B cell (primary cell): ENCODE results near the gene PLAAT3. TPM values are rescaled to one million over a fixed set of nuclear protein-coding genes. Genes with fewer than 3 reads are reported as not detected.
"Not testable (repeated sequence)": the region's sequence is repeated elsewhere in the genome, so short reads cannot be mapped to it uniquely, and the experiment has no call there.

Source experiments
- ATAC-seq: fragments of 200-7000 bp; cut with Tn5 transposase; one replicate; pipeline ENCODE4 v1.10.0; 2021; ENCODE audit warnings: low read depth, mild to moderate bottlenecking, moderate number of reproducible peaks, moderate library complexity
- CTCF ChIA-PET: fragments of 350-600 bp; sonication (Branson Sonifier 250); formaldehyde crosslinking; loops from one replicate; lab custom pipeline; 2021; ENCODE audit warnings: antibody characterized with exemption, inconsistent platforms; lab: Charles Lee
- POLR2A ChIA-PET: fragments of 350-600 bp; sonication (Branson Sonifier 250); formaldehyde crosslinking; loops from one replicate; lab custom pipeline; 2021; ENCODE audit warnings: antibody characterized with exemption; lab: Charles Lee
- DNase-seq: peaks from one replicate; pipeline ENCODE4 v3.0.0; 2013
- H2AFZ ChIP-seq: 2 replicates; pipeline ENCODE4 v1.6.1; 2012; ENCODE audit warnings: mild to moderate bottlenecking, low read depth, low read length; ENCODE audit not compliant: insufficient read depth, poor library complexity, severe bottlenecking
- H3K27ac ChIP-seq, 2 donors: 1 replicate in 1 of 2; 2 replicates in 1 of 2; pipeline ENCODE4 v1.5.1; 2012 to 2013; ENCODE audit warnings: low read length in 2 of 2, mild to moderate bottlenecking in 2 of 2, moderate library complexity in 1 of 2
- H3K27me3 ChIP-seq, 4 experiments: fragments of 200-600 bp in 1 of 4; sonication (generic) in 1 of 4; replicated peaks in 1 of 4; 1 replicate in 2 of 4; 2 replicates in 2 of 4; pipeline versions ENCODE4 v1.6.1 to v1.7.0; 2013 to 2016; ENCODE audit warnings: low read length in 3 of 4, mild to moderate bottlenecking in 2 of 4, mixed read lengths in 1 of 4, moderate library complexity in 1 of 4; ENCODE audit not compliant: insufficient read depth in 4 of 4, control insufficient read depth in 3 of 4; ENCODE audit errors: control extremely low read depth in 1 of 4
- H3K36me3 ChIP-seq, 2 experiments: replicated peaks in 1 of 2; 1 replicate in 1 of 2; 2 replicates in 1 of 2; pipeline versions ENCODE4 v1.6.1 to v1.7.1; 2013; ENCODE audit warnings: low read length in 1 of 2; ENCODE audit not compliant: insufficient read depth in 2 of 2, control insufficient read depth in 1 of 2; ENCODE audit errors: control extremely low read depth in 1 of 2, extremely low read depth in 1 of 2
- H3K4me1 ChIP-seq, 2 donors: fragments of 200-600 bp in 1 of 2; sonication (generic) in 1 of 2; 1 replicate in 1 of 2; 2 replicates in 1 of 2; pipeline versions ENCODE4 v1.5.1 to v1.6.1; 2013 to 2017; ENCODE audit warnings: low read length in 2 of 2; ENCODE audit not compliant: control insufficient read depth in 2 of 2, insufficient read depth in 2 of 2
- H3K4me2 ChIP-seq: replicated peaks from 2 replicates; pipeline ENCODE3; 2012; ENCODE audit warnings: mild to moderate bottlenecking, low read depth, low read length; ENCODE audit not compliant: poor library complexity, severe bottlenecking
- H3K4me3 ChIP-seq, 5 experiments: fragments of 200-600 bp in 1 of 5; sonication (generic) in 1 of 5; 1 replicate in 3 of 5; 2 replicates in 2 of 5; pipeline versions ENCODE4 v1.5.1 to v1.7.0; 2011 to 2016; ENCODE audit warnings: low read length in 4 of 5, mild to moderate bottlenecking in 4 of 5, low read depth in 2 of 5, control low read depth in 1 of 5, moderate library complexity in 1 of 5; ENCODE audit not compliant: insufficient read depth in 1 of 5; ENCODE audit errors: control extremely low read depth in 1 of 5, extremely low read depth in 1 of 5
- H3K79me2 ChIP-seq: fragments of 200-600 bp; sonication (generic); one replicate; pipeline ENCODE4 v1.6.0; 2016; ENCODE audit warnings: low read length; ENCODE audit not compliant: control insufficient read depth, insufficient read depth
- H3K9ac ChIP-seq: fragments of 200-600 bp; sonication (generic); 2 replicates; pipeline ENCODE4 v1.6.1; 2017; ENCODE audit warnings: mild to moderate bottlenecking, low read length, moderate library complexity
- H3K9me3 ChIP-seq, 3 donors: one replicate each; pipeline versions ENCODE4 v1.6.1 to v1.7.1; 2013; ENCODE audit warnings: low read length in 2 of 3; ENCODE audit not compliant: control insufficient read depth in 2 of 3, insufficient read depth in 1 of 3; ENCODE audit errors: control extremely low read depth in 1 of 3
- H4K20me1 ChIP-seq: 2 replicates; pipeline ENCODE4 v1.6.0; 2012; ENCODE audit warnings: mild to moderate bottlenecking, low read length; ENCODE audit not compliant: insufficient read depth, control insufficient read depth, poor library complexity, severe bottlenecking
- H3K27ac Mint-ChIP-seq: one replicate; pipeline ENCODE4 v1.8.0; 2021; ENCODE audit warnings: mixed read lengths
- H3K27me3 Mint-ChIP-seq: one replicate; pipeline ENCODE4 v1.8.0; 2021; ENCODE audit warnings: mixed read lengths
- H3K4me1 Mint-ChIP-seq: one replicate; pipeline ENCODE4 v1.8.0; 2021; ENCODE audit warnings: mixed read lengths
- H3K4me3 Mint-ChIP-seq: one replicate; pipeline ENCODE4 v1.8.0; 2021; ENCODE audit warnings: mixed read lengths
- H3K9me3 Mint-ChIP-seq: one replicate; pipeline ENCODE4 v1.8.0; 2022; ENCODE audit warnings: mixed read lengths; ENCODE audit not compliant: insufficient read depth
- CTCF ChIP-seq: fragments of 200-600 bp; IDR thresholded peaks from one replicate; pipeline ENCODE4 v1.8.0; 2022; ENCODE audit warnings: antibody characterized with exemption, mild to moderate bottlenecking
- EZH2 ChIP-seq: IDR thresholded peaks from 2 replicates; pipeline ENCODE4 v1.6.1; 2012; ENCODE audit warnings: borderline replicate concordance, low read depth, mild to moderate bottlenecking, moderate library complexity, low read length; ENCODE audit not compliant: insufficient read depth, poor library complexity, severe bottlenecking
- WGBS: methylation state at CpG from one replicate; pipeline ENCODE4 v1.1.5; 2013; ENCODE audit warnings: missing lambda C conversion rate; ENCODE audit not compliant: insufficient coverage; 5-methylcytosine and 5-hydroxymethylcytosine counted together
- intact Hi-C: fragments of 100-400 bp; cut with micrococcal nuclease; formaldehyde crosslinking; loops from one replicate; pipeline ENCODE4 v1.10.0; 2022
- polyA plus RNA-seq: library from polyadenylated mRNA; depleted of rRNA; stranded (reverse); fragments of >200 nt; gene quantifications from 2 replicates; pipeline ENCODE4 v1.2.3, GENCODE V29; 2012
- total RNA-seq, 2 donors: library from RNA; stranded (reverse); fragments of 120-200 nt in 1 of 2; gene quantifications; 1 replicate in 1 of 2; 2 replicates in 1 of 2; pipeline versions ENCODE4 v1.2.3 to v1.2.4, GENCODE V29; 2013 to 2022

The PLAAT3 gene
- total and polyA plus RNA-seq, 2 donors (not counting 1 experiment from before 2014, with no cell fraction given): 2.3 to 3.1 TPM

GRCh38 chr11:63586451-63587166 is 27.6 kb downstream of the PLAAT3 start:
- Histone ChIP-seq H3K4me3 (no peak overlapping the region), H3K27me3 (peaks cover 0 to 4% (median 0%) of the 10 kb centered on the region in 4 experiments), H3K4me2 (no peak overlapping the region), H3K9me3 (peaks cover 0 to 4% (median 3%) of the 10 kb centered on the region in 3 donors), H3K9ac (no peak overlapping the region), H2AFZ (no peak overlapping the region), H4K20me1 (no peaks in the 10 kb centered on the region), H3K79me2 (no peaks in the 10 kb centered on the region), H3K27ac (no peak overlapping the region), H3K36me3 (no peaks in the 10 kb centered on the region), H3K4me1 (no peaks in the 10 kb centered on the region)
- Mint-ChIP-seq H3K9me3 (peaks cover 5% of the 10 kb centered on the region), H3K4me3 (no peak overlapping the region), H3K27me3 (peaks cover 15% of the 10 kb centered on the region), H3K4me1 (peaks cover 2% of the 10 kb centered on the region), H3K27ac (no peak overlapping the region)
- intact Hi-C loops: no loop called here
- 100% methylated on average over 2 of the region's 6 CpGs for WGBS
- TF ChIP-seq EZH2: no peak
- TF ChIP-seq CTCF: no peak
- ATAC-seq: no peak
- ChIA-PET CTCF (no interaction called here), POLR2A (no interaction called here)
- no peak for DNase-seq

GRCh38 chr11:63583357-63583677 is 30.9 kb downstream of the PLAAT3 start:
- Histone ChIP-seq H3K9me3 (peaks cover 0 to 17% (median 10%) of the 10 kb centered on the region in 3 donors), H3K9ac (no peak overlapping the region), H3K4me1 (no peaks in the 10 kb centered on the region), H3K79me2 (no peaks in the 10 kb centered on the region), H2AFZ (no peak overlapping the region), H3K27me3 (peaks cover 0 to 4% (median 0%) of the 10 kb centered on the region in 4 experiments), H3K36me3 (no peaks in the 10 kb centered on the region), H4K20me1 (no peaks in the 10 kb centered on the region), H3K27ac (no peak overlapping the region), H3K4me2 (no peak overlapping the region), H3K4me3 (no peak overlapping the region)
- Mint-ChIP-seq H3K4me3 (no peak overlapping the region), H3K27me3 (peaks cover 12% of the 10 kb centered on the region), H3K27ac (no peak overlapping the region), H3K9me3 (peaks cover 7% of the 10 kb centered on the region), H3K4me1 (peaks cover 2% of the 10 kb centered on the region)
- CTCF ChIA-PET: no interaction called here
- no peak for TF ChIP-seq EZH2
- no peak for TF ChIP-seq CTCF
- POLR2A ChIA-PET: no interaction called here
- DNase-seq: no peak
- ATAC-seq: no peak
- intact Hi-C loops: no loop called here

DNA sequence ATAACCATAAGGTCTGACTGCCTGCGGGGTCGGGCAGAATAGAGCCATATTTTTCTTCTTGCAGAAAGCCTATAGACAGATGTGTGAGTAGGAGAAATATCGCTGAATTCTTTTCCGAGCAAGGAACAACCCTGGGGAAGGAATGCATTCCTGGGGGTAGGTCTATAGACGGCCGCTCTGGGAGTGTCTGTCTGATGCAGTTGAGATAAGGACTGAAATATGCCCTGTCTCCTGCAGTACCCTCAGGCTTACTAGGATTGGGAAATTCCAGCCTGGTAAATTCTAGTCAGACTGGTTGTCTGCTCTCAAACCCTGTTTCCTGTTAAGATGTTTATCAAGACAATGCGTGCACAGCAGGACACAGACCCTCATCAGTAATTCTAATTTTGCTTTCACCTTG is 33.0 kb downstream of the PLAAT3 start:
- H3K9me3 Mint-ChIP-seq, DNase-seq, H3K4me2 ChIP-seq, POLR2A ChIA-PET, H3K4me3 ChIP-seq, ATAC-seq, H3K27me3 Mint-ChIP-seq, H3K27ac ChIP-seq, intact Hi-C loops, H3K4me1 ChIP-seq, H3K4me3 Mint-ChIP-seq, H3K27me3 ChIP-seq, H3K36me3 ChIP-seq, H2AFZ ChIP-seq, H3K4me1 Mint-ChIP-seq, H3K27ac Mint-ChIP-seq, H3K9ac ChIP-seq, H4K20me1 ChIP-seq, H3K79me2 ChIP-seq: not testable (repeated sequence)
- CTCF ChIA-PET: interaction anchor here (1.5 kb wide), 1 partner anchor 157 kb away, joined by 3 read pairs; no protein-coding TSS in a partner anchor
- H3K9me3 ChIP-seq: peaks cover 0 to 17% (median 7%) of the 10 kb centered on the region in 3 donors
- 100% methylated on average over 4 of the region's 7 CpGs for WGBS
